HepG2 (cell line): ENCODE results near the gene TMC2. TPM values are rescaled to one million over a fixed set of nuclear protein-coding genes. Genes with fewer than 3 reads are reported as not detected.

Experiments used
- AGO2 ChIP-seq: fragments of 200-400 bp; formaldehyde crosslinking; optimal IDR thresholded peaks from 2 replicates; pipeline ENCODE3; 2017; ENCODE audit warnings: mild to moderate bottlenecking, low read depth, low read length, moderate library complexity
- ASH2L ChIP-seq: fragments of 300-600, 200-600 bp; sonication (generic); IDR thresholded peaks from 2 replicates; pipeline ENCODE4 v1.7.0; 2017; ENCODE audit warnings: low read depth, mild to moderate bottlenecking, moderate library complexity, mixed read lengths, low read length; ENCODE audit not compliant: insufficient read length
- BRD4 ChIP-seq: sonication (generic); formaldehyde crosslinking; IDR thresholded peaks from 2 replicates; pipeline ENCODE4 v1.4.0; 2020; ENCODE audit warnings: missing genetic modification reagents
- CBFB ChIP-seq: sonication (generic); formaldehyde crosslinking; IDR thresholded peaks from 2 replicates; pipeline ENCODE4 v1.4.0; 2020; ENCODE audit warnings: missing genetic modification reagents
- ELF4 ChIP-seq: sonication (generic); formaldehyde crosslinking; IDR thresholded peaks from 2 replicates; pipeline ENCODE4 v1.5.0; 2020; ENCODE audit warnings: missing genetic modification reagents, mild to moderate bottlenecking, moderate library complexity, borderline replicate concordance
- HMG20A ChIP-seq: IDR thresholded peaks from 2 replicates; pipeline ENCODE4 v1.6.1; 2016; ENCODE audit warnings: borderline replicate concordance
- HNF1A ChIP-seq, 2 experiments: sonication (generic) in 1 of 2; formaldehyde crosslinking in 1 of 2; IDR thresholded peaks; 2 replicates each; pipeline versions ENCODE4 v1.4.0 to v1.6.1; 2016 to 2020; ENCODE audit warnings: borderline replicate concordance in 1 of 2, low read depth in 1 of 2, mild to moderate bottlenecking in 1 of 2, missing genetic modification reagents in 1 of 2
- MYPOP ChIP-seq: sonication (generic); formaldehyde crosslinking; IDR thresholded peaks from 2 replicates; pipeline ENCODE4 v1.8.1; 2023; ENCODE audit warnings: mild to moderate bottlenecking, moderate library complexity, missing genetic modification reagents
- PBX3 ChIP-seq: sonication (generic); formaldehyde crosslinking; IDR thresholded peaks from 2 replicates; pipeline ENCODE4 v1.8.1; 2023; ENCODE audit warnings: missing genetic modification reagents, inconsistent platforms, borderline replicate concordance
- PTBP1 ChIP-seq: fragments of 200-400 bp; formaldehyde crosslinking; IDR thresholded peaks from 2 replicates; pipeline ENCODE4 v1.6.1; 2018; ENCODE audit warnings: low read length, low read depth; ENCODE audit not compliant: poor library complexity, severe bottlenecking
- SMAD9 ChIP-seq: sonication (generic); formaldehyde crosslinking; IDR thresholded peaks from 2 replicates; pipeline ENCODE4 v1.5.1; 2020; ENCODE audit warnings: mild to moderate bottlenecking, missing genetic modification reagents
- SNAI1 ChIP-seq: sonication (generic); formaldehyde crosslinking; IDR thresholded peaks from 2 replicates; pipeline ENCODE4 v1.5.0; 2020; ENCODE audit warnings: mild to moderate bottlenecking, missing genetic modification reagents, borderline replicate concordance
- SNAPC5 ChIP-seq: sonication (generic); formaldehyde crosslinking; IDR thresholded peaks from 2 replicates; pipeline ENCODE4 v1.8.1; 2023; ENCODE audit warnings: mild to moderate bottlenecking, missing genetic modification reagents, borderline replicate concordance
- TERF1 ChIP-seq: sonication (generic); formaldehyde crosslinking; IDR thresholded peaks from 2 replicates; pipeline ENCODE4 v1.8.0; 2022; ENCODE audit warnings: mild to moderate bottlenecking, missing genetic modification reagents, moderate library complexity
- ZNF367 ChIP-seq: sonication (generic); formaldehyde crosslinking; IDR thresholded peaks from 2 replicates; pipeline ENCODE4 v1.4.0; 2020; ENCODE audit warnings: missing genetic modification reagents, borderline replicate concordance
- ZNF850 ChIP-seq: sonication (generic); formaldehyde crosslinking; conservative IDR thresholded peaks from 2 replicates; pipeline ENCODE4 v1.9.0; 2021; ENCODE audit warnings: mild to moderate bottlenecking, missing genetic modification reagents
- ZUFSP ChIP-seq: sonication (generic); formaldehyde crosslinking; IDR thresholded peaks from 2 replicates; pipeline ENCODE4 v1.9.0; 2021; ENCODE audit warnings: missing genetic modification reagents, mild to moderate bottlenecking, borderline replicate concordance
- polyA plus RNA-seq, 8 experiments: library from polyadenylated mRNA; depleted of rRNA in 3 of 8; stranded (reverse) in 7 of 8; unstranded in 1 of 8; fragments of >200 nt; fragmentation: Illumina TruSeq in 4 of 8; extraction: Trizol in 4 of 8; gene quantifications; 2 replicates each; pipeline versions ENCODE4 v1.2.1 to v1.2.3, GENCODE V29; 2011 to 2016; ENCODE audit warnings: low read depth in 4 of 8, missing spikeins in 1 of 8, mixed read lengths in 1 of 8; ENCODE audit not compliant: insufficient read depth in 1 of 8
- total RNA-seq, 5 experiments: library from RNA; depleted of rRNA; stranded (reverse); fragments of >200 nt; fragmentation: Illumina TruSeq; extraction: Trizol; gene quantifications; 2 replicates each; pipeline ENCODE4 v1.2.3, GENCODE V29; 2016; ENCODE audit warnings: low read depth in 1 of 5

Gene TMC2
- total and polyA plus RNA-seq, 2 of the 13 experiments (the other 11 are each of a cell fraction or from before 2014, with no cell fraction given): not detected

GRCh38 chr20:2507875-2508630, 28.3 kb upstream of the TMC2 start (continued):
- TF ChIP-seq HNF1A (IDR thresholded peaks at IDR 0.05; ENCODE audit: low read depth): no peak
- 0 out of 2 replicates have a peak, but pooled peaks have one; percentile 17 for TF ChIP-seq HNF1A (CRISPR knock-in tag; IDR thresholded peaks at IDR 0.05; ENCODE audit: borderline replicate concordance)
- no peak for TF ChIP-seq HMG20A (CRISPR knock-in tag)
- TF ChIP-seq AGO2: peak; percentile 67
- no peak for TF ChIP-seq ZUFSP (CRISPR knock-in tag)
- TF ChIP-seq TERF1 (CRISPR knock-in tag): peak; percentile 82; the same call in 1 of the 2 replicates
- no peak for TF ChIP-seq ASH2L
- 0 out of 2 replicates have a peak, but pooled peaks have one; percentile 38 for TF ChIP-seq ZNF850 (CRISPR knock-in tag)
- TF ChIP-seq BRD4 (CRISPR knock-in tag): no peak
- no peak for TF ChIP-seq PTBP1
- TF ChIP-seq CBFB (CRISPR knock-in tag): no peak
- no peak for TF ChIP-seq SNAI1
- no peak for TF ChIP-seq PBX3
- TF ChIP-seq ZNF367 (CRISPR knock-in tag): no peak
- TF ChIP-seq SNAPC5 (CRISPR knock-in tag): no peak
- 0 out of 2 replicates have a peak, but pooled peaks have one; percentile 9 for TF ChIP-seq ELF4 (CRISPR knock-in tag)
- TF ChIP-seq SMAD9: no peak
- no peak for TF ChIP-seq MYPOP (CRISPR knock-in tag)
